ENCODE measurements around the gene NAA10.

Gene NAA10

GRCh38 chrX:153909024-153909979 lies 25.5 kb downstream of the NAA10 start:
- DNase-seq (ENCODE audit: low read depth) = no peak

GRCh38 chrX:153908219-153908860 lies 26.5 kb downstream of the NAA10 start:
- DNase-seq (ENCODE audit: low read depth) = no peak

GRCh38 chrX:153907456-153907855 lies 27.4 kb downstream of the NAA10 start:
- DNase-seq (ENCODE audit: low read depth) = no peak

- DNase-seq (ENCODE audit: low read depth) = no peak
These were observed 28.5 kb downstream of the NAA10 start for GRCh38 chrX:153906126-153906917.

- no peak for DNase-seq (ENCODE audit: low read depth)
These were observed 29.2 kb downstream of the NAA10 start for GRCh38 chrX:153905481-153906095.

GRCh38 chrX:153903991-153904957 lies 30.6 kb downstream of the NAA10 start, which contains the start of gene AVPR2:
Gene AVPR2, plus strand, starts transcription at chrX:153904673. Its CDS starts 473 bp downstream, at chrX:153905146.
- no peak for DNase-seq (ENCODE audit: low read depth)

GRCh38 chrX:153903238-153903980 lies 31.4 kb downstream of the NAA10 start:
- DNase-seq (ENCODE audit: low read depth) = no peak

- no peak for DNase-seq (ENCODE audit: low read depth)
These were observed 32.5 kb downstream of the NAA10 start for GRCh38 chrX:153902385-153902784.

GRCh38 chrX:153901753-153902140 lies 33.1 kb downstream of the NAA10 start:
- DNase-seq (ENCODE audit: low read depth) = no peak

- DNase-seq (ENCODE audit: low read depth) = no peak
These were observed 33.7 kb downstream of the NAA10 start for GRCh38 chrX:153900831-153901752.

- DNase-seq (ENCODE audit: low read depth) = no peak
These were observed 36.9 kb downstream of the NAA10 start for GRCh38 chrX:153897899-153898298.

- no peak for DNase-seq (ENCODE audit: low read depth)
These were observed 45.7 kb downstream of the NAA10 start for GRCh38 chrX:153889123-153889522.

- DNase-seq (ENCODE audit: low read depth) = no peak
These were observed 46.5 kb downstream of the NAA10 start for GRCh38 chrX:153888344-153888743.

- no peak for DNase-seq (ENCODE audit: low read depth)
These were observed 47.5 kb downstream of the NAA10 start for GRCh38 chrX:153887385-153887784.

- no peak for DNase-seq (ENCODE audit: low read depth)
These were observed 47.9 kb downstream of the NAA10 start for GRCh38 chrX:153886915-153887314.

GRCh38 chrX:153885968-153886903 lies 48.6 kb downstream of the NAA10 start, which contains the start of gene L1CAM:
Gene L1CAM, minus strand, starts transcription at chrX:153886173. Its CDS starts 10,337 bp downstream, at chrX:153875836.
- DNase-seq (ENCODE audit: low read depth) = no peak

- DNase-seq (ENCODE audit: low read depth) = no peak
These were observed 49.5 kb downstream of the NAA10 start for GRCh38 chrX:153885208-153885787.
